Stimulated activated CD8-positive, alpha-beta memory T cell treated with anti-CD3 and anti-CD28 coated beads, Interleukin-4, amount 100 ng/mL, for 4 hours (primary cell): ENCODE results near the gene EFCAB8.
"Not testable (repeated sequence)": the region's sequence is repeated elsewhere in the genome, so short reads cannot be mapped to it uniquely, and the experiment has no call there.

Experiments used
- DNase-seq, 2 donors: peaks; one replicate each; pipeline ENCODE4 v3.0.0-alpha.2; 2020; ENCODE audit warnings: low read depth in 2 of 2, low spot score in 1 of 2

EFCAB8 gene

GRCh38 chr20:32842688-32843524, 15.8 kb upstream of the EFCAB8 start:
- DNase-seq, result no peak

GRCh38 chr20:32845786-32846185, 12.9 kb upstream of the EFCAB8 start:
- no peak for DNase-seq

- DNase-seq, result no peak
Measured at GRCh38 chr20:32846852-32847251, 11.9 kb upstream of the EFCAB8 start.

- no peak for DNase-seq
Measured at GRCh38 chr20:32847964-32848363, 10.8 kb upstream of the EFCAB8 start.

GRCh38 chr20:32848846-32849245, 9.9 kb upstream of the EFCAB8 start:
- DNase-seq, result no peak

GRCh38 chr20:32849577-32849976, 9.1 kb upstream of the EFCAB8 start:
- no peak for DNase-seq

- no peak for DNase-seq
Measured at GRCh38 chr20:32855387-32855786, 3.3 kb upstream of the EFCAB8 start.

GRCh38 chr20:32858189-32858588, 534 bp upstream of the EFCAB8 start:
- DNase-seq, result no peak

GRCh38 chr20:32861446-32861845, 2.7 kb downstream of the EFCAB8 start:
- DNase-seq, result no peak

GRCh38 chr20:32869562-32869961, 10.8 kb downstream of the EFCAB8 start:
- no peak for DNase-seq

- not testable (repeated sequence) for DNase-seq
Measured at GRCh38 chr20:32870526-32870925, 11.8 kb downstream of the EFCAB8 start.

- DNase-seq, result no peak
Measured at GRCh38 chr20:32870985-32871384, 12.3 kb downstream of the EFCAB8 start.

GRCh38 chr20:32871627-32872160, 13.0 kb downstream of the EFCAB8 start:
- DNase-seq, result no peak

GRCh38 chr20:32872266-32872665, 13.5 kb downstream of the EFCAB8 start:
- no peak for DNase-seq

- no peak for DNase-seq
Measured at GRCh38 chr20:32875673-32876072, 16.9 kb downstream of the EFCAB8 start.

- DNase-seq, result no peak
Measured at GRCh38 chr20:32877507-32877906, 18.8 kb downstream of the EFCAB8 start.

- no peak for DNase-seq
Measured at GRCh38 chr20:32878820-32879219, 20.1 kb downstream of the EFCAB8 start.

GRCh38 chr20:32879538-32879937, 20.8 kb downstream of the EFCAB8 start:
- no peak for DNase-seq

GRCh38 chr20:32880635-32881034, 21.9 kb downstream of the EFCAB8 start:
- no peak for DNase-seq

GRCh38 chr20:32883081-32883480, 24.4 kb downstream of the EFCAB8 start:
- DNase-seq, result no peak

- DNase-seq, result no peak
Measured at GRCh38 chr20:32885185-32885584, 26.5 kb downstream of the EFCAB8 start.

GRCh38 chr20:32885952-32886351, 27.2 kb downstream of the EFCAB8 start:
- no peak for DNase-seq

GRCh38 chr20:32886652-32887051, 27.9 kb downstream of the EFCAB8 start:
- no peak for DNase-seq
